Immature natural killer cell (primary cell): ENCODE measurements around the gene FBXL13. TPM values are rescaled to one million over a fixed set of nuclear protein-coding genes. Genes with fewer than 3 reads are reported as not detected.
"Not testable (repeated sequence)": the region's sequence is repeated elsewhere in the genome, so short reads cannot be mapped to it uniquely, and the experiment has no call there.

Experiments
- DNase-seq, 3 donors: peaks; one replicate each; pipeline ENCODE4 v3.0.0; 2022; ENCODE audit warnings: mixed read lengths in 1 of 3
- H3K27ac Mint-ChIP-seq, 6 donors: one replicate each; pipeline ENCODE4 v1.8.0; 2020; ENCODE audit warnings: mixed read lengths in 6 of 6, mild to moderate bottlenecking in 5 of 6, inconsistent platforms in 4 of 6, moderate library complexity in 3 of 6
- H3K27me3 Mint-ChIP-seq, 3 donors: one replicate each; pipeline ENCODE4 v1.8.0; 2020 to 2021; ENCODE audit warnings: low read depth in 3 of 3, mild to moderate bottlenecking in 3 of 3, mixed read lengths in 3 of 3, moderate library complexity in 3 of 3, inconsistent platforms in 1 of 3
- H3K36me3 Mint-ChIP-seq, 3 donors: one replicate each; pipeline ENCODE4 v1.8.0; 2020; ENCODE audit warnings: mixed read lengths in 3 of 3, inconsistent platforms in 2 of 3, mild to moderate bottlenecking in 2 of 3
- H3K4me1 Mint-ChIP-seq, 2 donors: one replicate each; pipeline ENCODE4 v1.8.0; 2020; ENCODE audit warnings: inconsistent platforms in 2 of 2, mild to moderate bottlenecking in 2 of 2, mixed read lengths in 2 of 2, moderate library complexity in 1 of 2
- H3K4me3 Mint-ChIP-seq, 5 donors: one replicate each; pipeline ENCODE4 v1.8.0; 2020; ENCODE audit warnings: mild to moderate bottlenecking in 5 of 5, mixed read lengths in 5 of 5, inconsistent platforms in 3 of 5, moderate library complexity in 3 of 5
- H3K9me3 Mint-ChIP-seq, 6 donors: one replicate each; pipeline ENCODE4 v1.8.0; 2020; ENCODE audit warnings: mild to moderate bottlenecking in 6 of 6, mixed read lengths in 6 of 6, inconsistent platforms in 4 of 6, moderate library complexity in 3 of 6
- polyA plus RNA-seq, 3 donors: library from polyadenylated mRNA; unstranded; fragments of 300-500 nt; fragmentation: Illumina TruSeq; gene quantifications; one replicate each; pipeline ENCODE4 v1.2.3, GENCODE V29; 2021

FBXL13 gene
- polyA plus RNA-seq, 3 donors from 2014 or later: 0.07 TPM; not detected in 2

DNA sequence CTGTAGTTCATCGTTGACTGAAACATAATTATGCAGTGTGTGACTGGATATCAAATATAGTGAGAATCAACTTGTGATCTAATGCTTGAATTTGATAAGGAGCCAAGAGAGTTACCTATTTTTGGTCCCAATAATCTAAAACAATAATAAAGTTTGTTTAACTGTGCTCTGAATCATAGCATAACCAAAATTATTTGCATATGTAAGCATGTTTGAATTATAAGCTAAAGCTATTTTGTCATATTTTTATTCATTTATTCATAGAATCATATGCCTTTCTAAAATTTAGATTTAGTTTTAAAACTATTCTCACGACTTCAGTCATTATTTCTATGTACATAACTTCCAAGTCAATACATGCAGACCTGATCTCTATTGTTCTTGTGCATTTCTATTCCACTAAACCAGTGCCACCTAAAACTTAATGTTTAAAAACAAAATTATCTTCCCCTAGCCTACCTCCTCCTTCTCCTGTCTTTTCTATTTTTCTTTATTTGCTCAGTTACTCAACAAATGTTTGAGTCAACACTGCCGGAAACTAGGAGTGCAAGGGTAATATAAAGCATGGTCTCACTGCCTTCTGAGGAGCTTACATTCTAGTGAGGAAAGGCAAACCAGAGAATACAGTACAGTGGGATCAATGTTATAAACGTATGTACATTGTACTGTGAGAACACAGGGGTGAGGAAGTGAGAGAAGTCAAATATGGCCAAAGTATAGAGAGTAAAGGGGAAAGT is 284.1 kb downstream of the FBXL13 start:
- not testable (repeated sequence) for H3K9me3 Mint-ChIP-seq, DNase-seq, H3K4me3 Mint-ChIP-seq, H3K27me3 Mint-ChIP-seq, H3K27ac Mint-ChIP-seq, H3K4me1 Mint-ChIP-seq
- peaks cover 4 to 10% (median 7%) of the 10 kb centered on the region in 3 donors for H3K36me3 Mint-ChIP-seq

DNA sequence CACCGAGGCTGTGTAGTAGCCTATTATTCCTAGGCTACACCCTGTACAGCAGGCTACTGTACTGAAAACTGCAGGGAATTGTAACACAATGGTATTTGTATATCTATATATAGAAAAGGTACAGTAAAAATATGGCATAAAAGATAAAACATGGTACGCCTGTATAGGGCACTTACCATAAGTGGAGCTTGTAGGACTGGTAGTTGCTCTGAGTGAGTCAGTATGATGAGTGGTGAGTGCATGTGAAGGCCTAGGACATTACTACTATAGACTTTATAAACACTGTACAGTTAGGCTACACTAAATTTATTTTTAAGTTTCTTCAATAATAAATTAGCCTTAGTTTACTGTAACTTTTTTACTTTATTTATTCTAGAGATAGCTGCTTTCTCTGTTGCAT is 285.8 kb downstream of the FBXL13 start:
- not testable (repeated sequence) for H3K27me3 Mint-ChIP-seq, H3K36me3 Mint-ChIP-seq, DNase-seq, H3K4me1 Mint-ChIP-seq, H3K9me3 Mint-ChIP-seq, H3K4me3 Mint-ChIP-seq, H3K27ac Mint-ChIP-seq

DNA sequence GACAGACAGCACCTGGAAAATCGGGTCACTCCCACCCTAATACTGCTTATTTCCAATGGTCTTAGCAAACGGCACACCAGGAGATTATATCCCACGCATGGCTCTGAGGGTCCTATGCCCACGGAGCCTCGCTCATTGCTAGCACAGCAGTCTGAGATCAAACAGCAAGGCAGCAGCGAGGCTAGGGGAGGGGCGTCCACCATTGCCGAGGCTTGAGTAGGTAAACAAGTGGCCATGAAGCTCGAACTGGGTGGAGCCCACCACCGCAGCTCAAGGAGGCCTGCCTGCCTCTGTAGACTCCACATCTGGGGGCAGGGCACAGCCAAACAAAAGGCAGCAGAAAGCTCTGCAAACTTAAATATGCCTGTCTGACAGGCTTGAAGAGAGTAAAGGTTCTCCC is 293.7 kb downstream of the FBXL13 start:
- H3K9me3 Mint-ChIP-seq, H3K27me3 Mint-ChIP-seq, H3K4me1 Mint-ChIP-seq: not testable (repeated sequence)

DNA sequence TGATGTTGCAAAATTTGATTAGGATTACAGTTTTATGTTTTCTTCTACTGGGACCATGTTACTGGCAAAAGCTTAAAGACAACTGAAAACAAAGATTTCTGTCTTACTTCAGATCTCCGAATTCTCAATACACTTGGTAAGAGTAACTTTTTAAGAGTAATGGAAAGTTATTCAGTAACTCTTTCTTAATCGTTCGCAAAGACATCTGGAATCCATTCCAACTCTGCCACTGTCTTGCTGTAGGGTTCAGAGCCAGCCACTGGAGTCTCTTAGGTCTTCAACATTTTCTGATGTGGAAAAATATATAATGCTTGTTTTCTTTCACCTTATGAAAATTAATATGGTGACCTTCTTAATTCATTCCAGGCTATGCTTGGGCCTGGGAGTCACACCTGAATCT is 295.9 kb downstream of the FBXL13 start:
- H3K4me1 Mint-ChIP-seq, H3K4me3 Mint-ChIP-seq, H3K27ac Mint-ChIP-seq, H3K27me3 Mint-ChIP-seq, DNase-seq, H3K9me3 Mint-ChIP-seq: not testable (repeated sequence)
- peaks cover 0 to 24% (median 19%) of the 10 kb centered on the region in 3 donors for H3K36me3 Mint-ChIP-seq

More for the DNA sequence above, 293.7 kb downstream of the FBXL13 start:
- not testable (repeated sequence) for H3K27ac Mint-ChIP-seq, H3K4me3 Mint-ChIP-seq, DNase-seq
- H3K36me3 Mint-ChIP-seq: peaks cover 0 to 20% (median 14%) of the 10 kb centered on the region in 3 donors

DNA sequence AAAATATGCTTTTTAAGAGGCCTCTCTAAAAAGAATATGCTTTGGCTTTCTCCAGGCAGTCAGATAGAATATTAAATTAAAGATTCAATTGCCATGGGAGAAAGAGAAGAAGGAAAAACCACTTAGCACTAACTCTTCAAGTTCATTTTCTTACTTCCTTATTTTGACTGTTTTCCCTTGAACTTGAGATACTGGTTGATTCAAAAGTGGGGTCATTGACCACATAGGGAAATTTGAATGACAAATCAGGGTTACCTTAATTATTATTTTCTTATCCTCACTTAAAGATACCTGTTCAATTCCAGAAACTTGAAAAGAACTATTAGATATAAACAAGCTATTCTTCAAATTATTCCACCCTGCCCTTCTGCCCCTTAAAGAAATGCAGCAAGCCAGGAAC is 298.4 kb downstream of the FBXL13 start:
- not testable (repeated sequence) for H3K27ac Mint-ChIP-seq, H3K9me3 Mint-ChIP-seq, H3K4me1 Mint-ChIP-seq, H3K27me3 Mint-ChIP-seq, DNase-seq, H3K4me3 Mint-ChIP-seq
- peaks cover 0 to 24% (median 22%) of the 10 kb centered on the region in 3 donors for H3K36me3 Mint-ChIP-seq

DNA sequence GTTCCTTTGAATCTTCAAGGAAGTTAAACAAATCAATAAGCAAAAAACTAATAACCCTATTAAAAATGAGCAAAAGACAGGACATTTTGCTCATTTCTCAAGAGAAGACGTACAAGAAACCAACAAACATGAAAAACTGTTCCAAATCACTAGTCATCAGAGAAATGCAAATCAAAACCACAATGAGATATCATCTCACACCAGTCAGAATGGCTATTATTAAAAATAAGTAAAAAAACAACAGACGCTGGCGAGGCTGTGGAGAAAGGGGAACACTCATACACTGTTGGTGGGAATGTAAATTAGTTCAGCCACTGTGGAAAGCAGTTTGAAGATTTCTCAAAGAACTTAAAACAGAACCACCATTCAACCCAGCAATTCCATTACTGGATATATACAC is 304.1 kb downstream of the FBXL13 start:
- DNase-seq, H3K9me3 Mint-ChIP-seq, H3K4me1 Mint-ChIP-seq: not testable (repeated sequence)

DNA sequence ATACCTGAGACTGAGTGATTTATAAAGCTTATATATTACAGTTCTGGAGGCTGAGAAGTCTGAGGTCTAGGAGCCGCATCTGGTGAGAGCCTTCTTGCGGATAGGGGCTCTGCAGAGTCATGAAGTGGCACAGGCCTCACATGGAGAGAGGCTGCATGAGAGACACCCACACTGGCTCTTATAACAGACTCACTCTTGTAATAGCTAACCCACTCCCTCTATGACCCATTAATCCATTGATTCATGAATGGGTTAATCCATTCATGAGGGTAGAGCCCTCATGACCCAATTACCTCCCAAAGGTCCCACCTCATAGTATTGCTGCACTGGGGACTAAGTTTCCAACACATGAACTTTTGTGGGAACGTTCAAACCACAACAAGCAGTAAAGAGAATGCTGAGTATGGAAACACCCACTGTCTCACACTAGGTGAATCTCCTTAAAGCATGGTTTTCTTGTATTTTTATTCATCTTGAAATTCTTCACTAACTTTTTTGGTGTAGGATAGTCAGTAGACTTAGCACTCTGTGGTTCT is 304.9 kb downstream of the FBXL13 start:
- not testable (repeated sequence) for DNase-seq, H3K4me3 Mint-ChIP-seq, H3K9me3 Mint-ChIP-seq, H3K4me1 Mint-ChIP-seq, H3K27ac Mint-ChIP-seq, H3K27me3 Mint-ChIP-seq, H3K36me3 Mint-ChIP-seq

More for the DNA sequence above, 304.1 kb downstream of the FBXL13 start:
- not testable (repeated sequence) for H3K36me3 Mint-ChIP-seq, H3K4me3 Mint-ChIP-seq, H3K27ac Mint-ChIP-seq, H3K27me3 Mint-ChIP-seq

DNA sequence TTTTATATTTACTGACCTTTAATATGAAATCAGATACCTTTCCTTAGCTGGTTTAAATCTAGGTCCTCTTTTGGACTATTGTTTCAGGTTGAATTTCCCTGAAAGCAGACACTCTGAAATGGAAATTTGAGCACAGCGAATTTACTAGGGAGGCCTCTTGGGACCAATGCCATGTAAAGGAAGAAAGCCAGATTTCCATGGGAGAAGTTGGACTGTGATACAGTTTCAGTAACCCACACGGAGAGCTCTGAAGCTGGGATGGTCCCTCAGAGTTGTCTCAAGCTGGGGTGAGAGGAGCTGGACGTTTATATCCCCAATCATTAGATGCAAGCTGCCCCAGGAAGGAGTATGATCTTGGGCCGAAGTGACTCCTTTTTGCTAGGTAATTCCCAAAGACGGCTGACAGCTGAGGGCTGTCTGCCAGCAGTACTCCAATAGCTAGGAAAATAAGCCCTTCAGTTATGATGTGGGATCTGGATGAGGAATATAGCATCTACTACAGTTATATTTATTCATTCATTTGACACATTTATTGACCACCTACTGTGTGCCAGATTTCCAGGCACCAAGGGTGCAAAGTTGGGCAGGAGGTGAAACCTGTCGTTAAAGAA is 311.2 kb downstream of the FBXL13 start:
- H3K4me1 Mint-ChIP-seq, H3K4me3 Mint-ChIP-seq, H3K36me3 Mint-ChIP-seq, H3K27ac Mint-ChIP-seq, H3K9me3 Mint-ChIP-seq, DNase-seq, H3K27me3 Mint-ChIP-seq: not testable (repeated sequence)

Other genes starting within 250 kb of the FBXL13 start
- gene LRRC17, start 161.8 kb downstream of the FBXL13 start, polyA plus RNA-seq: not detected
- 10 to 100 TPM; 35.4 to 37.3 (median 35.8) TPM for gene ARMC10, start 344 bp upstream of the FBXL13 start, polyA plus RNA-seq
- 10 to 100 TPM in 1 of 3 donors, 1 to 10 TPM in 2; 1.4 to 10.2 (median 4.1) TPM for gene NAPEPLD, start 74.3 kb upstream of the FBXL13 start, polyA plus RNA-seq
- gene PMPCB, start 222.6 kb upstream of the FBXL13 start, polyA plus RNA-seq: 10 to 100 TPM; 43.0 to 60.7 (median 54.8) TPM